ENCODE data around the gene RASEF. TPM values are rescaled to one million over a fixed set of nuclear protein-coding genes. Genes with fewer than 3 reads are reported as not detected.

RASEF gene
- total RNA-seq, 1 experiment from 2014 or later = 0.12 TPM

- TF ChIP-seq EZH2 (IDR thresholded peaks at IDR 0.05) (no peak), ZFX (IDR thresholded peaks at IDR 0.05) (no peak)
These were observed 132.8 kb downstream of the RASEF start (continued) for GRCh38 chr9:82930116-82930515.
